Breast epithelium (tissue), 4 donors: Measurements from ENCODE around the gene PARP3. TPM values are rescaled to one million over a fixed set of nuclear protein-coding genes. Genes with fewer than 3 reads are reported as not detected.
A peak's percentile ranks its signal among the peaks of the same experiment; 100 is the strongest.

ENCODE experiments used
- DNase-seq, 2 donors: peaks; one replicate each; pipeline ENCODE4 v3.0.0-alpha.2; 2019; ENCODE audit warnings: low spot score in 2 of 2
- H3K27ac ChIP-seq, 2 donors: fragments of 200-600 bp; sonication (generic) in 1 of 2; one replicate each; pipeline ENCODE4 v1.5.1; 2016 to 2019; ENCODE audit warnings: mild to moderate bottlenecking in 1 of 2
- H3K27me3 ChIP-seq, 2 donors: fragments of 200-600 bp; sonication (generic) in 1 of 2; one replicate each; pipeline versions ENCODE4 v1.5.1 to v1.6.0; 2017 to 2019; ENCODE audit warnings: control low read depth in 1 of 2, mild to moderate bottlenecking in 1 of 2
- H3K36me3 ChIP-seq: fragments of 200-600 bp; one replicate; pipeline ENCODE4 v1.5.1; 2019
- H3K4me1 ChIP-seq, 2 donors: fragments of 200-600 bp; sonication (generic); one replicate each; pipeline ENCODE4 v1.5.1; 2016 to 2019; ENCODE audit warnings: control low read depth in 1 of 2
- H3K4me3 ChIP-seq, 3 donors: fragments of 200-600 bp; sonication (generic); 1 replicate in 2 of 3; 2 replicates in 1 of 3; pipeline ENCODE4 v1.5.1; 2016 to 2019; ENCODE audit warnings: mild to moderate bottlenecking in 3 of 3, moderate library complexity in 2 of 3
- H3K9me3 ChIP-seq, 2 donors: fragments of 200-600 bp; sonication (generic) in 1 of 2; one replicate each; pipeline ENCODE4 v1.5.1; 2016 to 2019; ENCODE audit warnings: control low read depth in 1 of 2
- CTCF ChIP-seq, 3 donors: fragments of 450-650 bp; IDR thresholded peaks; one replicate each; pipeline ENCODE4 v1.5.1; 2016 to 2017; ENCODE audit warnings: antibody characterized with exemption in 3 of 3, mild to moderate bottlenecking in 3 of 3, moderate library complexity in 3 of 3
- POLR2A ChIP-seq: fragments of 450-650 bp; IDR thresholded peaks from one replicate; pipeline ENCODE4 v1.6.1; 2016; ENCODE audit warnings: antibody characterized with exemption, mild to moderate bottlenecking, moderate library complexity
- POLR2AphosphoS5 ChIP-seq, 3 donors: sonication (generic); formaldehyde crosslinking; IDR thresholded peaks; one replicate each; pipeline ENCODE4 v1.6.1; 2017; ENCODE audit warnings: antibody characterized with exemption in 3 of 3
- intact Hi-C: fragments of 100-400 bp; cut with DNase I; formaldehyde crosslinking; loops from one replicate; pipeline ENCODE4 v1.15.1; 2023; ENCODE audit warnings: low total_unique reads
- total RNA-seq, 3 donors: library from RNA; depleted of rRNA; stranded (reverse); fragments of >200 nt; gene quantifications; one replicate each; pipeline ENCODE4 v1.1.0, GENCODE V29; 2016

PARP3 gene
- total RNA-seq, 3 donors from 2014 or later: 21.4 to 33.6 (median 31.8) TPM

- Histone ChIP-seq H3K36me3 (no peaks in the 10 kb centered on the region), H3K27ac (peak overlapping the region; percentile 96 to 98), H3K4me3 (peak overlapping the region; percentile 77 to 94 (median 77)), H3K27me3 (no peaks in the 10 kb centered on the region), H3K9me3 (no peaks in the 10 kb centered on the region), H3K4me1 (peaks cover 7 to 18% of the 10 kb centered on the region in 2 donors)
- peak; percentile 17 for TF ChIP-seq POLR2A
- TF ChIP-seq CTCF (IDR thresholded peaks at IDR 0.05): no peak
- intact Hi-C loops: no loop called here
- no peak for DNase-seq
These were observed 1.3 kb upstream of the PARP3 start for GRCh38 chr3:51940648-51941462.

GRCh38 chr3:51941463-51941797 lies 733 bp upstream of the PARP3 start:
- Histone ChIP-seq H3K9me3 (no peaks in the 10 kb centered on the region), H3K4me1 (peaks cover 7 to 18% of the 10 kb centered on the region in 2 donors), H3K4me3 (peak overlapping the region; percentile 77 to 94 (median 77)), H3K27me3 (no peaks in the 10 kb centered on the region), H3K36me3 (no peaks in the 10 kb centered on the region), H3K27ac (peak overlapping the region; percentile 96 to 98)
- no peak for DNase-seq
- intact Hi-C loops: no loop called here
- TF ChIP-seq POLR2A (no peak), POLR2AphosphoS5 (IDR thresholded peaks at IDR 0.05) (no peak), CTCF (IDR thresholded peaks at IDR 0.05) (no peak)

- peak in 1 of 2 donors; percentile 60 for DNase-seq
- no peaks in the 10 kb centered on the region for H3K9me3 ChIP-seq
- no peak for TF ChIP-seq POLR2AphosphoS5 (IDR thresholded peaks at IDR 0.05)
- no peak for TF ChIP-seq CTCF (IDR thresholded peaks at IDR 0.05)
- no peak for TF ChIP-seq POLR2A
- no peaks in the 10 kb centered on the region for H3K36me3 ChIP-seq
- H3K4me1 ChIP-seq: peaks cover 7 to 18% of the 10 kb centered on the region in 2 donors
- peak overlapping the region; percentile 96 to 98 for H3K27ac ChIP-seq
- intact Hi-C loops: loop anchor here (2.0 kb wide), 1 partner anchor 32 kb away; the partner anchor contains the start of genes ABHD14A and ABHD14B
- peak overlapping the region; percentile 44 to 94 (median 77) for H3K4me3 ChIP-seq
- H3K27me3 ChIP-seq: no peaks in the 10 kb centered on the region
These were observed 664 bp downstream of the PARP3 start for GRCh38 chr3:51942603-51943450.

GRCh38 chr3:51943451-51944391 lies 1.6 kb downstream of the PARP3 start:
- Histone ChIP-seq H3K27me3 (no peaks in the 10 kb centered on the region), H3K4me1 (peaks cover 7 to 18% of the 10 kb centered on the region in 2 donors), H3K27ac (peak overlapping the region; percentile 96 to 98), H3K4me3 (peak overlapping the region in 2 of 3 donors; percentile 77 to 94), H3K9me3 (no peaks in the 10 kb centered on the region), H3K36me3 (no peaks in the 10 kb centered on the region)
- intact Hi-C loops: loop anchor here (2.0 kb wide), 1 partner anchor 31 kb away; the partner anchor contains the start of genes ABHD14A and ABHD14B
- TF ChIP-seq POLR2A: no peak
- DNase-seq: no peak

- Histone ChIP-seq H3K9me3 (no peaks in the 10 kb centered on the region), H3K36me3 (no peaks in the 10 kb centered on the region), H3K4me1 (peaks cover 7 to 18% of the 10 kb centered on the region in 2 donors), H3K27ac (no peak overlapping the region), H3K4me3 (no peak overlapping the region), H3K27me3 (no peaks in the 10 kb centered on the region)
- no peak for DNase-seq
- intact Hi-C loops: no loop called here
- TF ChIP-seq POLR2AphosphoS5 (IDR thresholded peaks at IDR 0.05) (no peak), CTCF (IDR thresholded peaks at IDR 0.05) (no peak), POLR2A (no peak)
These were observed 2.4 kb downstream of the PARP3 start for GRCh38 chr3:51944451-51945021.
